ENCODE data around the gene KDM4C. TPM values are rescaled to one million over a fixed set of nuclear protein-coding genes. Genes with fewer than 3 reads are reported as not detected.

The KDM4C gene
- total RNA-seq, 5 donors from 2014 or later (not counting 1 experiment from before 2014, with no cell fraction given) = 66.4 to 107 (median 76.0) TPM

GRCh38 chr9:6929441-6930215, 171.9 kb downstream of the KDM4C start:
- peaks cover 39 to 46% (median 42%) of the 10 kb centered on the region in 3 donors for H3K4me1 Mint-ChIP-seq

GRCh38 chr9:6930827-6931226, 173.1 kb downstream of the KDM4C start:
- Mint-ChIP-seq H3K27me3 (no peaks in the 10 kb centered on the region), H3K4me3 (no peak overlapping the region), H3K36me3 (peaks cover 30% of the 10 kb centered on the region), H3K9me3 (peaks cover 0 to 4% (median 0%) of the 10 kb centered on the region in 3 donors), H3K27ac (no peak overlapping the region), H3K4me1 (peaks cover 31 to 39% (median 38%) of the 10 kb centered on the region in 3 donors)
- Histone ChIP-seq H3K27ac (ENCODE audit: low read length) (no peak overlapping the region), H3K4me1 (ENCODE audit: control insufficient read depth in 1 of 2, extremely low read depth in 1 of 2, insufficient read depth in 2 of 2, low read length in 2 of 2) (no peaks in the 10 kb centered on the region), H3K27me3 (replicated peaks in 1 of 2; ENCODE audit: control insufficient read depth in 2 of 2, extremely low read depth in 1 of 2, insufficient read depth in 2 of 2, low read length in 1 of 2) (no peaks in the 10 kb centered on the region), H3K9me3 (no peaks in the 10 kb centered on the region), H3K36me3 (ENCODE audit: control insufficient read depth in 2 of 2, extremely low read depth in 1 of 2, insufficient read depth in 1 of 2, low read length in 1 of 2) (peaks cover 0 to 11% of the 10 kb centered on the region in 2 donors), H3K4me3 (ENCODE audit: control insufficient read depth in 1 of 2, extremely low read depth in 1 of 2, low read length in 1 of 2) (no peak overlapping the region)
- CTCF ChIA-PET = no interaction called here
- no peak for DNase-seq
- ATAC-seq (replicated peaks in 1 of 4) = no peak
- POLR2A ChIA-PET = no interaction called here

More at GRCh38 chr9:6929441-6930215, 171.9 kb downstream of the KDM4C start:
- Histone ChIP-seq H3K4me1 (ENCODE audit: control insufficient read depth in 1 of 2, extremely low read depth in 1 of 2, insufficient read depth in 2 of 2, low read length in 2 of 2) (no peaks in the 10 kb centered on the region), H3K9me3 (no peaks in the 10 kb centered on the region), H3K4me3 (ENCODE audit: control insufficient read depth in 1 of 2, extremely low read depth in 1 of 2, low read length in 1 of 2) (no peak overlapping the region), H3K27ac (ENCODE audit: low read length) (no peak overlapping the region), H3K36me3 (ENCODE audit: control insufficient read depth in 2 of 2, extremely low read depth in 1 of 2, insufficient read depth in 1 of 2, low read length in 1 of 2) (peaks cover 0 to 11% of the 10 kb centered on the region in 2 donors), H3K27me3 (replicated peaks in 1 of 2; ENCODE audit: control insufficient read depth in 2 of 2, extremely low read depth in 1 of 2, insufficient read depth in 2 of 2, low read length in 1 of 2) (no peaks in the 10 kb centered on the region)
- CTCF ChIA-PET = no interaction called here
- ATAC-seq (replicated peaks in 1 of 4) (no peak), DNase-seq (no peak)
- peaks cover 34% of the 10 kb centered on the region for H3K36me3 Mint-ChIP-seq
- peaks cover 0 to 4% (median 0%) of the 10 kb centered on the region in 3 donors for H3K9me3 Mint-ChIP-seq
- H3K27ac Mint-ChIP-seq = no peak overlapping the region
- no peaks in the 10 kb centered on the region for H3K27me3 Mint-ChIP-seq
- WGBS (ENCODE audit: insufficient coverage) = 67% methylated on average over 2 of the region's 3 CpGs
- POLR2A ChIA-PET = no interaction called here
- no peak overlapping the region for H3K4me3 Mint-ChIP-seq

- Mint-ChIP-seq H3K4me3 (no peak overlapping the region), H3K9me3 (peaks cover 0 to 4% (median 0%) of the 10 kb centered on the region in 3 donors), H3K27me3 (no peaks in the 10 kb centered on the region), H3K36me3 (peaks cover 26% of the 10 kb centered on the region), H3K27ac (no peak overlapping the region), H3K4me1 (peaks cover 29 to 37% (median 34%) of the 10 kb centered on the region in 3 donors)
- H3K4me1 ChIP-seq (ENCODE audit: control insufficient read depth in 1 of 2, extremely low read depth in 1 of 2, insufficient read depth in 2 of 2, low read length in 2 of 2) = no peaks in the 10 kb centered on the region
- WGBS (ENCODE audit: insufficient coverage) = 79% methylated on average over 3 of the region's 4 CpGs
- H3K27me3 ChIP-seq (replicated peaks in 1 of 2; ENCODE audit: control insufficient read depth in 2 of 2, extremely low read depth in 1 of 2, insufficient read depth in 2 of 2, low read length in 1 of 2) = no peaks in the 10 kb centered on the region
- ChIA-PET CTCF (no interaction called here), POLR2A (no interaction called here)
- no peak overlapping the region for H3K27ac ChIP-seq (ENCODE audit: low read length)
- no peak overlapping the region for H3K4me3 ChIP-seq (ENCODE audit: control insufficient read depth in 1 of 2, extremely low read depth in 1 of 2, low read length in 1 of 2)
- ATAC-seq (replicated peaks in 1 of 4) (peak in 1 of 4 experiments; percentile 47), DNase-seq (no peak)
- no peaks in the 10 kb centered on the region for H3K9me3 ChIP-seq
- peaks cover 0 to 11% of the 10 kb centered on the region in 2 donors for H3K36me3 ChIP-seq (ENCODE audit: control insufficient read depth in 2 of 2, extremely low read depth in 1 of 2, insufficient read depth in 1 of 2, low read length in 1 of 2)
Measured at GRCh38 chr9:6931913-6932312, 174.1 kb downstream of the KDM4C start.

GRCh38 chr9:6936103-6936502, 178.3 kb downstream of the KDM4C start:
- POLR2A ChIA-PET = no interaction called here
- no peaks in the 10 kb centered on the region for H3K9me3 ChIP-seq
- peaks cover 0 to 3% of the 10 kb centered on the region in 2 donors for H3K36me3 ChIP-seq (ENCODE audit: control insufficient read depth in 2 of 2, extremely low read depth in 1 of 2, insufficient read depth in 1 of 2, low read length in 1 of 2)
- peaks cover 19% of the 10 kb centered on the region for H3K36me3 Mint-ChIP-seq
- no peaks in the 10 kb centered on the region for H3K27me3 Mint-ChIP-seq
- peaks cover 8 to 28% (median 27%) of the 10 kb centered on the region in 3 donors for H3K4me1 Mint-ChIP-seq
- H3K4me3 ChIP-seq (ENCODE audit: control insufficient read depth in 1 of 2, extremely low read depth in 1 of 2, low read length in 1 of 2) = no peak overlapping the region
- H3K27ac ChIP-seq (ENCODE audit: low read length) = no peak overlapping the region
- no peak for DNase-seq
- no peaks in the 10 kb centered on the region for H3K27me3 ChIP-seq (replicated peaks in 1 of 2; ENCODE audit: control insufficient read depth in 2 of 2, extremely low read depth in 1 of 2, insufficient read depth in 2 of 2, low read length in 1 of 2)
- no peak overlapping the region for H3K27ac Mint-ChIP-seq
- H3K4me1 ChIP-seq (ENCODE audit: control insufficient read depth in 1 of 2, extremely low read depth in 1 of 2, insufficient read depth in 2 of 2, low read length in 2 of 2) = no peaks in the 10 kb centered on the region
- H3K9me3 Mint-ChIP-seq = peaks cover 0 to 4% (median 0%) of the 10 kb centered on the region in 3 donors
- CTCF ChIA-PET = no interaction called here
- no CpG with 5 or more reads among the region's 1 CpG for WGBS (ENCODE audit: insufficient coverage)
- no peak for ATAC-seq (replicated peaks in 1 of 4)
- H3K4me3 Mint-ChIP-seq = no peak overlapping the region

- Histone ChIP-seq H3K4me1 (ENCODE audit: control insufficient read depth in 1 of 2, extremely low read depth in 1 of 2, insufficient read depth in 2 of 2, low read length in 2 of 2) (no peaks in the 10 kb centered on the region), H3K27me3 (replicated peaks in 1 of 2; ENCODE audit: control insufficient read depth in 2 of 2, extremely low read depth in 1 of 2, insufficient read depth in 2 of 2, low read length in 1 of 2) (no peaks in the 10 kb centered on the region), H3K9me3 (no peaks in the 10 kb centered on the region), H3K36me3 (ENCODE audit: control insufficient read depth in 2 of 2, extremely low read depth in 1 of 2, insufficient read depth in 1 of 2, low read length in 1 of 2) (peaks cover 2 to 3% of the 10 kb centered on the region in 2 donors), H3K4me3 (ENCODE audit: control insufficient read depth in 1 of 2, extremely low read depth in 1 of 2, low read length in 1 of 2) (no peak overlapping the region), H3K27ac (ENCODE audit: low read length) (no peak overlapping the region)
- H3K36me3 Mint-ChIP-seq = peaks cover 21% of the 10 kb centered on the region
- ChIA-PET CTCF (no interaction called here), POLR2A (no interaction called here)
- no peak overlapping the region for H3K4me3 Mint-ChIP-seq
- no CpG with 5 or more reads among the region's 2 CpGs for WGBS (ENCODE audit: insufficient coverage)
- peaks cover 19 to 34% (median 31%) of the 10 kb centered on the region in 3 donors for H3K4me1 Mint-ChIP-seq
- DNase-seq (no peak), ATAC-seq (replicated peaks in 1 of 4) (no peak)
- no peaks in the 10 kb centered on the region for H3K27me3 Mint-ChIP-seq
- no peak overlapping the region for H3K27ac Mint-ChIP-seq
- H3K9me3 Mint-ChIP-seq = peaks cover 0 to 4% (median 0%) of the 10 kb centered on the region in 3 donors
Measured at GRCh38 chr9:6937209-6937608, 179.4 kb downstream of the KDM4C start.

GRCh38 chr9:6938447-6938846, 180.7 kb downstream of the KDM4C start:
- Mint-ChIP-seq H3K27ac (no peak overlapping the region), H3K36me3 (peaks cover 22% of the 10 kb centered on the region), H3K4me3 (no peak overlapping the region), H3K9me3 (peaks cover 0 to 3% (median 0%) of the 10 kb centered on the region in 3 donors), H3K4me1 (peaks cover 30 to 44% (median 32%) of the 10 kb centered on the region in 3 donors), H3K27me3 (no peaks in the 10 kb centered on the region)
- H3K36me3 ChIP-seq (ENCODE audit: control insufficient read depth in 2 of 2, extremely low read depth in 1 of 2, insufficient read depth in 1 of 2, low read length in 1 of 2) = peaks cover 0 to 3% of the 10 kb centered on the region in 2 donors
- no peak for DNase-seq
- no peaks in the 10 kb centered on the region for H3K4me1 ChIP-seq (ENCODE audit: control insufficient read depth in 1 of 2, extremely low read depth in 1 of 2, insufficient read depth in 2 of 2, low read length in 2 of 2)
- H3K9me3 ChIP-seq = no peaks in the 10 kb centered on the region
- no peak overlapping the region for H3K27ac ChIP-seq (ENCODE audit: low read length)
- no peaks in the 10 kb centered on the region for H3K27me3 ChIP-seq (replicated peaks in 1 of 2; ENCODE audit: control insufficient read depth in 2 of 2, extremely low read depth in 1 of 2, insufficient read depth in 2 of 2, low read length in 1 of 2)
- POLR2A ChIA-PET = no interaction called here
- no peak for ATAC-seq (replicated peaks in 1 of 4)
- CTCF ChIA-PET = no interaction called here
- no peak overlapping the region for H3K4me3 ChIP-seq (ENCODE audit: control insufficient read depth in 1 of 2, extremely low read depth in 1 of 2, low read length in 1 of 2)
- no CpG with 5 or more reads among the region's 3 CpGs for WGBS (ENCODE audit: insufficient coverage)

Measured in T-cell (primary cell).